GM10266 (cell line): Measurements from ENCODE around the gene ELAVL2.

ENCODE experiments used
- DNase-seq: peaks from one replicate; pipeline ENCODE4 v3.0.0; 2012; ENCODE audit errors: extremely low spot score
- TF ChIP-seq, protein P1 (sequence below): IDR thresholded peaks from 2 replicates; pipeline ENCODE4 v1.5.1; 2012; ENCODE audit warnings: mild to moderate bottlenecking, low read depth; ENCODE audit not compliant: control insufficient read depth, insufficient read depth; ENCODE audit errors: missing control alignments

ELAVL2 gene

DNA sequence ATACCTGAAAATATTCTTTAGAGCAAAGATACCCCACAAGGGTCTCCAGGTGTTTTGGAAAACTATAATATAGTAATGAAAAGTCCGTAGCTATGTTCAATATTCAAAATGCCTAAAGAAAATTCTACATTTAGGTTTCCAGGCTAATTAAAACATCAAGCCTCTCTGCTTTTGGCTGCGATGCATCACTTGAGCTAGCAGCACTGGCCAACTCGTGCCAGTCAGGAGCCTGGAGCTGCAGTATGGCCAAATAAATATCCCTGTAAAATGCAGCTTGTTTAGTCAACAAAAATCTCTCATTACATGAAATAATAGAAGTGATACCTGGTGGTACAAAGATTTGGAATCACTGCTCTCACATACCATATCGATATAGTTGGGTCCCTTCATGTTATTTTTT is 181.1 kb downstream of the ELAVL2 start:
- TF ChIP-seq, protein P1, sequence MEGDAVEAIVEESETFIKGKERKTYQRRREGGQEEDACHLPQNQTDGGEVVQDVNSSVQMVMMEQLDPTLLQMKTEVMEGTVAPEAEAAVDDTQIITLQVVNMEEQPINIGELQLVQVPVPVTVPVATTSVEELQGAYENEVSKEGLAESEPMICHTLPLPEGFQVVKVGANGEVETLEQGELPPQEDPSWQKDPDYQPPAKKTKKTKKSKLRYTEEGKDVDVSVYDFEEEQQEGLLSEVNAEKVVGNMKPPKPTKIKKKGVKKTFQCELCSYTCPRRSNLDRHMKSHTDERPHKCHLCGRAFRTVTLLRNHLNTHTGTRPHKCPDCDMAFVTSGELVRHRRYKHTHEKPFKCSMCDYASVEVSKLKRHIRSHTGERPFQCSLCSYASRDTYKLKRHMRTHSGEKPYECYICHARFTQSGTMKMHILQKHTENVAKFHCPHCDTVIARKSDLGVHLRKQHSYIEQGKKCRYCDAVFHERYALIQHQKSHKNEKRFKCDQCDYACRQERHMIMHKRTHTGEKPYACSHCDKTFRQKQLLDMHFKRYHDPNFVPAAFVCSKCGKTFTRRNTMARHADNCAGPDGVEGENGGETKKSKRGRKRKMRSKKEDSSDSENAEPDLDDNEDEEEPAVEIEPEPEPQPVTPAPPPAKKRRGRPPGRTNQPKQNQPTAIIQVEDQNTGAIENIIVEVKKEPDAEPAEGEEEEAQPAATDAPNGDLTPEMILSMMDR, result no peak
- no peak for DNase-seq

DNA sequence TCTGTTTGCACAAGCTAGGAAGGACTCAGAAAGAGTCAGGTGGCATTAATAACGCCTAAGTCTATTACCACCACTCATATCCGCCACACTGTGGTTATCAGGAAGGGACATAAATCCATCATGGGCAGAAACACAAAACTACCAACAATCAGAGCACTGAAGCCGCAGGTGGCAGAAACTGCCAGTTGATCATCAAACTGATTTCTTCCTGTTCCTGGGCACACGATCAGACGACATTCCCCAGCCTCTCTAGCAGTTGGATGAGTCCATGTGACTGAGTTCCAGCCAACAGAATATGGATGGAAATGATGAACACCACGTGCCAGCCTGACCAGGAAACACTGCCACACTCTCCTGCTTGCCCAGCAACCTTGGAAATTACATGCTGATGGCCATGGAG is 181.7 kb downstream of the ELAVL2 start:
- DNase-seq, result no peak
- TF ChIP-seq, protein P1, result no peak

DNA sequence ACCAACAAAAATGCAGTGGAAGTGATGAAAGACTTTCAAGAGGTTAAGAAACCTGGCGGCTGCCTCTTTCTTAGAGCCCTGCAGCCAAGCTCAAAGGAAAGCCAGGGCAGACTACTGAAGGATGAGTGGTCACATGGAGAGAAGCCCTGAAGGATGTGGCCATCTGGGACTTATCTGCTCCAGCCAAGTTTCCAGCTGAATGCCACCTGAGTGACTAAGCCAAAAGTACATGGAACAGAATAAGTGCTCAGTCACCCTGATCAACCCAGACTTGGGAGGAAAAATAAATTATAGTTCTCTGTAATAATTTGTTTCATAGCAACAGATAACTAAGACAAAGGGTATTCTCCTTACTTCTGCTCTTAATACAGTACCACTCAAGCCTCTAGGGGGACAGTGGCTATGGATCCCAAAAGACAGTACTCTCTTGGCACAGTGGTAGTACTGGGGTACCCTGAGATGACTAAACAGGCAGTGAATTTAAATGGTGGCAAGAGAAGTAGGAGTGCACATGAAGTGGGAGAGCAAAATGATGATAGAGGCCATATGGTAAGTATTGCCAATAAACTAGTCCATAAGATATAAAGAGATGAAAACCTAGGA is 182.3 kb downstream of the ELAVL2 start:
- DNase-seq, result no peak
- TF ChIP-seq, protein P1, result no peak
